ENCODE results near the gene RHBDD1. TPM values are rescaled to one million over a fixed set of nuclear protein-coding genes. Genes with fewer than 3 reads are reported as not detected.

RHBDD1 gene
- total RNA-seq, 1 donor from 2014 or later = 39.9 TPM

- intact Hi-C loops (cut with micrococcal nuclease) = no loop called here
- H3K4me1 Mint-ChIP-seq (ENCODE audit: low read depth) = peaks cover 47% of the 10 kb centered on the region
- H3K27me3 Mint-ChIP-seq (ENCODE audit: insufficient read depth) = no peaks in the 10 kb centered on the region
- no peak overlapping the region for H3K4me3 Mint-ChIP-seq
- no peaks in the 10 kb centered on the region for H3K9me3 Mint-ChIP-seq
- H3K36me3 Mint-ChIP-seq (ENCODE audit: low read depth) = peaks cover 14% of the 10 kb centered on the region
- no peak overlapping the region for H3K27ac Mint-ChIP-seq
- DNase-seq (ENCODE audit: low spot score) = no peak
Observed at GRCh38 chr2:226973816-226974215, 138.0 kb downstream of the RHBDD1 start.

DNA sequence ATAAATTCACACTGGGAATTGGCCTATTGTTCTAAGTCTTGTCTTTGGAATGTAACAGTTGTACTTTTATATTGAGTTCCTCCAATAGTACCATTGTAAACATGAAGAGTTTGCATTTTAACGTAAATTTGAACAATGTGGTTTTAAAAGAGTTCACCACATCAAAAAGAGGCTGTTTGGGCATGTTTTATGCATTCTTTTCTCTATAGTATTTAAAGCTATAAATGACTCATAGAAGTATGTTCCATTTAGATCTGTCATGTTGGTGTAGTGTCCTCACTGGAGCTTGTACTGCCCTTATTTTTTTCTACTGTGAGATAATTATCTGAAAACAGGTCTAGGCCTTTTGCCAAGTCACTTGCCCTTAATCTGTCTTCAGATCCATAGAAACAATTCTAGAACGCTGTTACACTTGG lies 141.9 kb downstream of the RHBDD1 start:
- Mint-ChIP-seq H3K27ac (no peak overlapping the region), H3K36me3 (ENCODE audit: low read depth) (peaks cover 9% of the 10 kb centered on the region)

DNA sequence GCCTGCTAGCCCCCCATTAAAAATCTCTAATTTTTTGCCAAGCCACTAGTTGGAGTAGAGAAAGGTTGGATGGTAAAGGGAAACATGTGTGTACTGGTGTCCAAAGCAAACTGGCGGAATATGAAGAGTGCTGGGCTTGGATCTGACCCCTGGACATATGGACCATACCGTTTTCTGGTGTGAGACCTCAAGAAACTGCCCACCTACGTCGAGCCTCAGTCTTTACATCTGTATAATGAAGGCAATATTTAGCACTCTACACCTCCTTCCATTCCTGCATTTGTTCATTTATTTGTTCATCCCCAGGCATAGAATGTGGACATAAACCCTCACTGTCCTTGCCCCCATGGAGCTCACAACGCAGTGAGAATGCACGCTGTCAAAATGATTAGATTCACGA lies 142.4 kb downstream of the RHBDD1 start:
- Mint-ChIP-seq H3K27me3 (ENCODE audit: insufficient read depth) (no peaks in the 10 kb centered on the region), H3K27ac (no peak overlapping the region), H3K9me3 (no peaks in the 10 kb centered on the region), H3K4me1 (ENCODE audit: low read depth) (peaks cover 15% of the 10 kb centered on the region), H3K4me3 (no peak overlapping the region), H3K36me3 (ENCODE audit: low read depth) (peaks cover 9% of the 10 kb centered on the region)
- DNase-seq (ENCODE audit: low spot score) = no peak
- intact Hi-C loops (cut with micrococcal nuclease) = no loop called here

More for the DNA sequence above, 141.9 kb downstream of the RHBDD1 start:
- Mint-ChIP-seq H3K9me3 (no peaks in the 10 kb centered on the region), H3K27me3 (ENCODE audit: insufficient read depth) (no peaks in the 10 kb centered on the region), H3K4me3 (no peak overlapping the region), H3K4me1 (ENCODE audit: low read depth) (peaks cover 17% of the 10 kb centered on the region)
- intact Hi-C loops (cut with micrococcal nuclease) = no loop called here
- DNase-seq (ENCODE audit: low spot score) = no peak

- Mint-ChIP-seq H3K27me3 (ENCODE audit: insufficient read depth) (no peaks in the 10 kb centered on the region), H3K36me3 (ENCODE audit: low read depth) (peaks cover 7% of the 10 kb centered on the region), H3K4me1 (ENCODE audit: low read depth) (peaks cover 18% of the 10 kb centered on the region), H3K9me3 (no peaks in the 10 kb centered on the region), H3K4me3 (no peak overlapping the region), H3K27ac (no peak overlapping the region)
- no peak for DNase-seq (ENCODE audit: low spot score)
- intact Hi-C loops (cut with micrococcal nuclease) = no loop called here
Observed at GRCh38 chr2:226979004-226979403, 143.2 kb downstream of the RHBDD1 start.

- intact Hi-C loops (cut with micrococcal nuclease) = loop anchor here (10.0 kb wide), 1 partner anchor 327 kb away; no protein-coding TSS in a partner anchor
- no peak for DNase-seq (ENCODE audit: low spot score)
- no peak overlapping the region for H3K4me3 Mint-ChIP-seq
- H3K4me1 Mint-ChIP-seq (ENCODE audit: low read depth) = peaks cover 32% of the 10 kb centered on the region
- no peaks in the 10 kb centered on the region for H3K27me3 Mint-ChIP-seq (ENCODE audit: insufficient read depth)
- no peak overlapping the region for H3K27ac Mint-ChIP-seq
- peaks cover 5% of the 10 kb centered on the region for H3K36me3 Mint-ChIP-seq (ENCODE audit: low read depth)
- no peaks in the 10 kb centered on the region for H3K9me3 Mint-ChIP-seq
Observed at GRCh38 chr2:226981791-226982326, 146.0 kb downstream of the RHBDD1 start.

GRCh38 chr2:226983895-226984749 lies 148.3 kb downstream of the RHBDD1 start:
- Mint-ChIP-seq H3K27ac (no peak overlapping the region), H3K4me3 (no peak overlapping the region), H3K27me3 (ENCODE audit: insufficient read depth) (no peaks in the 10 kb centered on the region), H3K36me3 (ENCODE audit: low read depth) (peaks cover 5% of the 10 kb centered on the region), H3K4me1 (ENCODE audit: low read depth) (peaks cover 21% of the 10 kb centered on the region), H3K9me3 (no peaks in the 10 kb centered on the region)
- no peak for DNase-seq (ENCODE audit: low spot score)
- intact Hi-C loops (cut with micrococcal nuclease) = loop anchor here (1.0 to 10.0 kb wide), 2 partner anchors 148 to 329 kb away; partner anchors contain the start of gene RHBDD1

- H3K36me3 Mint-ChIP-seq (ENCODE audit: low read depth) = peaks cover 2% of the 10 kb centered on the region
- intact Hi-C loops (cut with micrococcal nuclease) = loop anchor here (1.0 to 10.0 kb wide), 7 partner anchors 149 to 1317 kb away; partner anchors contain the start of gene RHBDD1
Observed at GRCh38 chr2:226984750-226985582, 149.1 kb downstream of the RHBDD1 start.

GRCh38 chr2:226985583-226985946 lies 149.7 kb downstream of the RHBDD1 start:
- H3K36me3 Mint-ChIP-seq (ENCODE audit: low read depth) = peaks cover 2% of the 10 kb centered on the region
- H3K4me3 Mint-ChIP-seq = no peak overlapping the region
- DNase-seq (ENCODE audit: low spot score) = no peak
- H3K9me3 Mint-ChIP-seq = no peaks in the 10 kb centered on the region
- no peaks in the 10 kb centered on the region for H3K27me3 Mint-ChIP-seq (ENCODE audit: insufficient read depth)
- H3K27ac Mint-ChIP-seq = no peak overlapping the region
- H3K4me1 Mint-ChIP-seq (ENCODE audit: low read depth) = peaks cover 21% of the 10 kb centered on the region
- intact Hi-C loops (cut with micrococcal nuclease) = loop anchor here (1.0 to 10.0 kb wide), 6 partner anchors 172 to 1317 kb away; no protein-coding TSS in a partner anchor

More at GRCh38 chr2:226984750-226985582, 149.1 kb downstream of the RHBDD1 start:
- Mint-ChIP-seq H3K4me3 (no peak overlapping the region), H3K27ac (no peak overlapping the region), H3K27me3 (ENCODE audit: insufficient read depth) (no peaks in the 10 kb centered on the region), H3K4me1 (ENCODE audit: low read depth) (peaks cover 21% of the 10 kb centered on the region), H3K9me3 (no peaks in the 10 kb centered on the region)
- DNase-seq (ENCODE audit: low spot score) = peak; percentile 9

DNA sequence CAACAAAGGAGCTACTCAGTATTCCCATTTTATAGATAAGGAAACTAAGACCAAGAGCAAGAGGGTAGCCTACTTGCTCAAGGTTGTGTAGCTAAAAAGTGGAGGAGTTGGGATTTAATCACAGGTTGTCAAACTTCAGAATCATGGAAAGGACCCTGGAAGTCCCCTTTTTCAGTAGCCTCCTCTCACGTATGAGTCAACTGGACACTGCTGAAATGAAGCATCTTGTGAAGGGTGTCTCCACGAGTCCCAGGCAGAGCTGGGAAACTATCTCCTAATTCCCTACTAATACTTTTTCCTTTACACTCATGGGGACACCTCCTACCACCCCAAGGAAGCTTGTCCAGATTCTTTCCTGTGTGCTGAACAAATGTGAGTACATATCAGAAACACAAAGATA lies 155.8 kb downstream of the RHBDD1 start:
- Mint-ChIP-seq H3K36me3 (ENCODE audit: low read depth) (peaks cover 12% of the 10 kb centered on the region), H3K9me3 (no peaks in the 10 kb centered on the region), H3K4me1 (ENCODE audit: low read depth) (peaks cover 13% of the 10 kb centered on the region), H3K4me3 (no peak overlapping the region), H3K27me3 (ENCODE audit: insufficient read depth) (no peaks in the 10 kb centered on the region), H3K27ac (no peak overlapping the region)
- intact Hi-C loops (cut with micrococcal nuclease) = no loop called here
- no peak for DNase-seq (ENCODE audit: low spot score)

DNA sequence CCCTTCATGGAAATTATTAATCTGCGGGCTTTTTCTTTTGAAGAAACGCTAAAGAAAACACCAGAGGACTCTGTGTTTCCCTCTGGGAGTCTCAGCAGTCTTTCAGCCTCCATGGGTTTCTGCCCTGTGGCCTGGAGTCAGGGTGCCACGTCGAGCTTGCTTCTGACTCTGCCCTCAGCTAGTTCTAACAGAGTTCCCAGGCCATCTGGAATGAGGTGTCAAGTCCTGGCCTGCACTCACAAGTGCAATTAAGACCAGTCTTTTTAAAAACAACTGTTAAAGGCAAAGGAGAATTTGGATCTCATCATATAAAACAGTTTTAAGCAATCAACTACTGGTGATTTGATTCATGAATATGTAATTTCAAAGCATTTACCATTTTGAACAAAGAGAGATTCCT lies 157.3 kb downstream of the RHBDD1 start:
- Mint-ChIP-seq H3K4me3 (no peak overlapping the region), H3K9me3 (no peaks in the 10 kb centered on the region), H3K4me1 (ENCODE audit: low read depth) (peaks cover 13% of the 10 kb centered on the region), H3K27me3 (ENCODE audit: insufficient read depth) (no peaks in the 10 kb centered on the region), H3K36me3 (ENCODE audit: low read depth) (peaks cover 14% of the 10 kb centered on the region), H3K27ac (no peak overlapping the region)
- no peak for DNase-seq (ENCODE audit: low spot score)
- intact Hi-C loops (cut with micrococcal nuclease) = no loop called here

DNA sequence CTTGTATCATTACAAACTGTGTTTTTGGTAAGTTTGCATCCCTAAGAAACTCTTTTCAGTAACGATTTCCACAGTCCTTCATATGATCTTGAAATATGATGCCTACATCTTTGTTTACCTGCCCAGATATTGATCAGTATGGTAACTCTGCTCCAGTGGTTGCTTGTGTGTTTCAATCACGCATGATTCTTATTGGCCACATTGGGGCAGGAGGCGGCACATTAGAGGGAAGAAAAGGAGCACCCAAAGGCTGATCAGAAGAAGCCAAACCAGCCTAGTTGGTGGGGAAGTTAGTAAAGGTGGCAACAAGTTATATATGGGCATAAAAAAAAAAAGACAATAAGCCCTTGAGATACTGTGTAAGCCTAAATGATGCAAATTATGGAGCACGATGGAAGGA lies 158.9 kb downstream of the RHBDD1 start:
- DNase-seq (ENCODE audit: low spot score) = no peak
- Mint-ChIP-seq H3K4me3 (no peak overlapping the region), H3K36me3 (ENCODE audit: low read depth) (peaks cover 19% of the 10 kb centered on the region), H3K27me3 (ENCODE audit: insufficient read depth) (no peaks in the 10 kb centered on the region), H3K27ac (no peak overlapping the region), H3K9me3 (no peaks in the 10 kb centered on the region), H3K4me1 (ENCODE audit: low read depth) (peaks cover 15% of the 10 kb centered on the region)
- intact Hi-C loops (cut with micrococcal nuclease) = no loop called here

DNA sequence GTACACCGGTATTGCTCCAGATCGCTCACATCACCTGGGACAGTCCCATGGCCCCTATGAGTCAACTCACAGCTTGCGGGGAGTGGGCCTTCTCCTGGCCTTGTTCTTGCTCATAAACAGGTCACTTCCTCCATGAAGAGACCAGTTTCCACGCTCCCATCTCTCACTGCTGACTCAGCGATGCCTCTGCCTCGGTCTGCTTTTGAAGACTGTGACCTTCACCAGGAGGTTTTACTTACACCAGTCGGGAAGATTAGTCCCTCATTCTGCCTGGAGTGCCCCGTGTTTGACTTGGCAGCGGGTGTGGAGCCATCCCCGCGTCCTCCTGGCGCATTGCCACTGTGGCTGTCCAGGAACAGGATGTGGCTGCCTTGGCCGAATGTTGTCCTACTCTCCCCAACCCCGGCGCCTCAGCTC lies 159.8 kb downstream of the RHBDD1 start:
- Mint-ChIP-seq H3K36me3 (ENCODE audit: low read depth) (peaks cover 24% of the 10 kb centered on the region), H3K27me3 (ENCODE audit: insufficient read depth) (no peaks in the 10 kb centered on the region), H3K27ac (no peak overlapping the region), H3K4me3 (no peak overlapping the region), H3K9me3 (no peaks in the 10 kb centered on the region), H3K4me1 (ENCODE audit: low read depth) (peaks cover 20% of the 10 kb centered on the region)
- intact Hi-C loops (cut with micrococcal nuclease) = no loop called here
- no peak for DNase-seq (ENCODE audit: low spot score)

All from activated T-helper 1 cell treated with anti-CD3 and anti-CD28 coated beads, Interleukin-12 subunit alpha, Interleukin-12 subunit beta, Interleukin-2, Interleukin-4 antibody, amounts not matched to agents 30 ng/mL and 10 ng/mL and 1 ng/mL, durations not matched to agents 14 hours and 24 hours and 36 hours (primary cell).